Activated naive CD4-positive, alpha-beta T cell treated with anti-CD3 and anti-CD28 coated beads, Interleukin-2, amount 50 U/mL, for 72 hours (primary cell): ENCODE results near the gene SHROOM3. TPM values are rescaled to one million over a fixed set of nuclear protein-coding genes. Genes with fewer than 3 reads are reported as not detected.

ENCODE experiments used
- ATAC-seq, 2 donors: fragments of 150-1000 bp; cut with Tn5 transposase; 2 replicates each; pipeline ENCODE4 v1.10.0; 2021; ENCODE audit warnings: mild to moderate bottlenecking in 2 of 2, moderate library complexity in 2 of 2
- DNase-seq, 2 donors: peaks; one replicate each; pipeline ENCODE4 v3.0.0; 2021 to 2022; ENCODE audit warnings: low spot score in 2 of 2
- H3K27ac Mint-ChIP-seq, 2 donors: one replicate each; pipeline ENCODE4 v1.8.0; 2022; ENCODE audit warnings: mild to moderate bottlenecking in 2 of 2, mixed read lengths in 2 of 2
- H3K36me3 Mint-ChIP-seq, 2 donors: one replicate each; pipeline ENCODE4 v1.8.0; 2022; ENCODE audit warnings: mixed read lengths in 2 of 2
- H3K9me3 Mint-ChIP-seq, 2 donors: one replicate each; pipeline ENCODE4 v1.8.0; 2022; ENCODE audit warnings: mixed read lengths in 2 of 2
- total RNA-seq, 2 donors: library from RNA; stranded (reverse); gene quantifications; one replicate each; pipeline ENCODE4 v1.2.3, GENCODE V29; 2022

The SHROOM3 gene
- total RNA-seq, 2 donors from 2014 or later, result 0.20 to 0.21 TPM

GRCh38 chr4:76748649-76749048, 313.6 kb downstream of the SHROOM3 start:
- DNase-seq (no peak), ATAC-seq (peak in 1 of 2 donors; percentile 64)
- peaks cover 7 to 8% of the 10 kb centered on the region in 2 donors for H3K9me3 Mint-ChIP-seq
- peaks cover 0 to 6% of the 10 kb centered on the region in 2 donors for H3K36me3 Mint-ChIP-seq
- H3K27ac Mint-ChIP-seq, result no peak overlapping the region

- Mint-ChIP-seq H3K36me3 (peaks cover 0 to 6% of the 10 kb centered on the region in 2 donors), H3K9me3 (peaks cover 7 to 8% of the 10 kb centered on the region in 2 donors), H3K27ac (no peak overlapping the region)
- ATAC-seq, result no peak
- DNase-seq, result no peak
Observed at GRCh38 chr4:76749355-76749754, 314.3 kb downstream of the SHROOM3 start.

- ATAC-seq (no peak), DNase-seq (no peak)
- Mint-ChIP-seq H3K9me3 (peaks cover 7 to 8% of the 10 kb centered on the region in 2 donors), H3K27ac (no peak overlapping the region), H3K36me3 (peaks cover 0 to 6% of the 10 kb centered on the region in 2 donors)
Observed at GRCh38 chr4:76750716-76751115, 315.7 kb downstream of the SHROOM3 start.

- Mint-ChIP-seq H3K9me3 (peaks cover 7 to 8% of the 10 kb centered on the region in 2 donors), H3K27ac (no peak overlapping the region)
- ATAC-seq, result no peak
Observed at GRCh38 chr4:76751612-76752343, 316.7 kb downstream of the SHROOM3 start.

GRCh38 chr4:76752861-76753501, 318.0 kb downstream of the SHROOM3 start:
- H3K9me3 Mint-ChIP-seq, result peaks cover 7 to 8% of the 10 kb centered on the region in 2 donors
- DNase-seq (no peak), ATAC-seq (peak; percentile 67 to 85)
- peaks cover 0 to 6% of the 10 kb centered on the region in 2 donors for H3K36me3 Mint-ChIP-seq
- no peak overlapping the region for H3K27ac Mint-ChIP-seq

More at GRCh38 chr4:76751612-76752343, 316.7 kb downstream of the SHROOM3 start:
- no peak for DNase-seq
- H3K36me3 Mint-ChIP-seq, result peaks cover 0 to 6% of the 10 kb centered on the region in 2 donors

- DNase-seq (no peak), ATAC-seq (no peak)
- H3K36me3 Mint-ChIP-seq, result peaks cover 0 to 6% of the 10 kb centered on the region in 2 donors
- H3K9me3 Mint-ChIP-seq, result peaks cover 7 to 8% of the 10 kb centered on the region in 2 donors
- no peak overlapping the region for H3K27ac Mint-ChIP-seq
Observed at GRCh38 chr4:76753814-76754213, 318.8 kb downstream of the SHROOM3 start.

GRCh38 chr4:76754439-76754838, 319.4 kb downstream of the SHROOM3 start:
- no peak for ATAC-seq
- peaks cover 7 to 8% of the 10 kb centered on the region in 2 donors for H3K9me3 Mint-ChIP-seq

GRCh38 chr4:76755756-76756155, 320.7 kb downstream of the SHROOM3 start:
- H3K27ac Mint-ChIP-seq, result no peak overlapping the region
- DNase-seq (no peak), ATAC-seq (no peak)
- H3K36me3 Mint-ChIP-seq, result peaks cover 0 to 6% of the 10 kb centered on the region in 2 donors
- H3K9me3 Mint-ChIP-seq, result peaks cover 7 to 8% of the 10 kb centered on the region in 2 donors

More at GRCh38 chr4:76754439-76754838, 319.4 kb downstream of the SHROOM3 start:
- Mint-ChIP-seq H3K36me3 (peaks cover 0 to 6% of the 10 kb centered on the region in 2 donors), H3K27ac (no peak overlapping the region)
- DNase-seq, result no peak

- Mint-ChIP-seq H3K36me3 (peaks cover 0 to 6% of the 10 kb centered on the region in 2 donors), H3K27ac (no peak overlapping the region), H3K9me3 (peaks cover 7 to 8% of the 10 kb centered on the region in 2 donors)
- DNase-seq (no peak), ATAC-seq (no peak)
Observed at GRCh38 chr4:76756416-76756815, 321.4 kb downstream of the SHROOM3 start.

GRCh38 chr4:76757418-76757939, 322.4 kb downstream of the SHROOM3 start:
- ATAC-seq (no peak), DNase-seq (no peak)
- Mint-ChIP-seq H3K36me3 (no peaks in the 10 kb centered on the region), H3K27ac (no peak overlapping the region), H3K9me3 (no peaks in the 10 kb centered on the region)

- ATAC-seq (peak; percentile 28 to 56), DNase-seq (no peak)
- peak overlapping the region in 1 of 2 donors; percentile 20 for H3K27ac Mint-ChIP-seq
- no peaks in the 10 kb centered on the region for H3K9me3 Mint-ChIP-seq
- no peaks in the 10 kb centered on the region for H3K36me3 Mint-ChIP-seq
Observed at GRCh38 chr4:76758290-76758882, 323.4 kb downstream of the SHROOM3 start.

GRCh38 chr4:76758996-76759395, 324.0 kb downstream of the SHROOM3 start:
- Mint-ChIP-seq H3K27ac (no peak overlapping the region), H3K9me3 (no peaks in the 10 kb centered on the region), H3K36me3 (no peaks in the 10 kb centered on the region)
- ATAC-seq, result peak; percentile 85 to 96
- peak in 1 of 2 donors; percentile 13 for DNase-seq

GRCh38 chr4:76760193-76760592, 325.2 kb downstream of the SHROOM3 start:
- no peaks in the 10 kb centered on the region for H3K36me3 Mint-ChIP-seq

GRCh38 chr4:76762137-76763130, 327.4 kb downstream of the SHROOM3 start:
- no peak overlapping the region for H3K27ac Mint-ChIP-seq
- ATAC-seq (no peak), DNase-seq (no peak)
- H3K9me3 Mint-ChIP-seq, result no peaks in the 10 kb centered on the region
- no peaks in the 10 kb centered on the region for H3K36me3 Mint-ChIP-seq

More at GRCh38 chr4:76760193-76760592, 325.2 kb downstream of the SHROOM3 start:
- no peak overlapping the region for H3K27ac Mint-ChIP-seq
- ATAC-seq, result no peak
- H3K9me3 Mint-ChIP-seq, result no peaks in the 10 kb centered on the region
- DNase-seq, result no peak

- ATAC-seq, result no peak
- DNase-seq, result no peak
- Mint-ChIP-seq H3K9me3 (no peaks in the 10 kb centered on the region), H3K36me3 (no peaks in the 10 kb centered on the region), H3K27ac (no peak overlapping the region)
Observed at GRCh38 chr4:76764251-76764650, 329.2 kb downstream of the SHROOM3 start.
